Caco-2 (cell line): ENCODE results near the gene SRMS. TPM values are rescaled to one million over a fixed set of nuclear protein-coding genes. Genes with fewer than 3 reads are reported as not detected.

Experiments used
- BruUV-seq: library from RNA; stranded (reverse); fragments of 400-500 nt; replicated peaks from 2 replicates; lab custom pipeline; 2021; lab: Mats Ljungman, UMichigan
- CTCF ChIA-PET: fragments of 300-600 bp; sonication (Branson Sonifier 250); formaldehyde crosslinking; loops from one replicate; lab custom pipeline; 2022; ENCODE audit warnings: antibody characterized with exemption; lab: Charles Lee
- POLR2A ChIA-PET: fragments of 300-600 bp; sonication (Branson Sonifier 250); formaldehyde crosslinking; loops from one replicate; lab custom pipeline; 2022; ENCODE audit warnings: antibody characterized with exemption; lab: Charles Lee
- DNase-seq, 2 experiments: peaks; one replicate each; pipeline versions ENCODE4 v3.0.0 to v3.0.0-alpha.2; 2020 to 2022
- H3K27me3 ChIP-seq: replicated peaks from 2 replicates; pipeline ENCODE4 v1.6.0; 2011; ENCODE audit warnings: low read length; ENCODE audit not compliant: control insufficient read depth, insufficient read depth
- H3K36me3 ChIP-seq: 2 replicates; pipeline ENCODE4 v1.5.1; 2011; ENCODE audit warnings: low read length; ENCODE audit not compliant: control insufficient read depth, insufficient read depth
- H3K4me1 ChIP-seq: fragments of 250-450 bp; sonication (Bioruptor Pico); 2 replicates; pipeline ENCODE4 v1.5.1; 2020; ENCODE audit warnings: mild to moderate bottlenecking
- H3K4me3 ChIP-seq: 2 replicates; pipeline ENCODE4 v1.5.1; 2011; ENCODE audit warnings: low read depth, mild to moderate bottlenecking, control low read depth, low read length
- H3K9me3 ChIP-seq: fragments of 250-450 bp; sonication (Bioruptor Pico); 2 replicates; pipeline ENCODE4 v1.5.1; 2020; ENCODE audit warnings: mild to moderate bottlenecking, moderate library complexity
- H3K27ac Mint-ChIP-seq: one replicate; pipeline ENCODE4 v1.8.0; 2022; ENCODE audit warnings: mixed read lengths; ENCODE audit not compliant: unreplicated experiment
- H3K27me3 Mint-ChIP-seq: one replicate; pipeline ENCODE4 v1.8.0; 2022; ENCODE audit warnings: mixed read lengths; ENCODE audit not compliant: insufficient read depth, unreplicated experiment
- H3K36me3 Mint-ChIP-seq: one replicate; pipeline ENCODE4 v1.8.0; 2022; ENCODE audit warnings: mild to moderate bottlenecking, mixed read lengths; ENCODE audit not compliant: insufficient read depth, unreplicated experiment
- H3K4me1 Mint-ChIP-seq: one replicate; pipeline ENCODE4 v1.8.0; 2022; ENCODE audit warnings: low read depth, mixed read lengths; ENCODE audit not compliant: unreplicated experiment
- H3K4me3 Mint-ChIP-seq: one replicate; pipeline ENCODE4 v1.8.0; 2022; ENCODE audit warnings: mild to moderate bottlenecking, moderate library complexity, mixed read lengths; ENCODE audit not compliant: unreplicated experiment
- H3K9me3 Mint-ChIP-seq: one replicate; pipeline ENCODE4 v1.8.0; 2022; ENCODE audit warnings: mixed read lengths; ENCODE audit not compliant: unreplicated experiment
- CTCF ChIP-seq, 2 experiments: fragments of 200-600 bp in 1 of 2; IDR thresholded peaks; 1 replicate in 1 of 2; 2 replicates in 1 of 2; pipeline versions ENCODE4 v1.5.1 to v1.8.0; 2011 to 2022; ENCODE audit warnings: antibody characterized with exemption in 1 of 2, control low read depth in 1 of 2, inconsistent platforms in 1 of 2, low read depth in 1 of 2, low read length in 1 of 2, mild to moderate bottlenecking in 1 of 2, moderate library complexity in 1 of 2; ENCODE audit not compliant: insufficient read depth in 1 of 2, severe bottlenecking in 1 of 2, unreplicated experiment in 1 of 2
- intact Hi-C: fragments of 100-400 bp; cut with micrococcal nuclease; formaldehyde crosslinking; loops from one replicate; pipeline ENCODE4 v1.10.0; 2022; ENCODE audit not compliant: unreplicated experiment
- total RNA-seq: library from RNA; stranded (reverse); gene quantifications from 2 replicates; pipeline ENCODE4 v1.2.3, GENCODE V29; 2022

Gene SRMS
- total RNA-seq, 1 experiment from 2014 or later: not detected

DNA sequence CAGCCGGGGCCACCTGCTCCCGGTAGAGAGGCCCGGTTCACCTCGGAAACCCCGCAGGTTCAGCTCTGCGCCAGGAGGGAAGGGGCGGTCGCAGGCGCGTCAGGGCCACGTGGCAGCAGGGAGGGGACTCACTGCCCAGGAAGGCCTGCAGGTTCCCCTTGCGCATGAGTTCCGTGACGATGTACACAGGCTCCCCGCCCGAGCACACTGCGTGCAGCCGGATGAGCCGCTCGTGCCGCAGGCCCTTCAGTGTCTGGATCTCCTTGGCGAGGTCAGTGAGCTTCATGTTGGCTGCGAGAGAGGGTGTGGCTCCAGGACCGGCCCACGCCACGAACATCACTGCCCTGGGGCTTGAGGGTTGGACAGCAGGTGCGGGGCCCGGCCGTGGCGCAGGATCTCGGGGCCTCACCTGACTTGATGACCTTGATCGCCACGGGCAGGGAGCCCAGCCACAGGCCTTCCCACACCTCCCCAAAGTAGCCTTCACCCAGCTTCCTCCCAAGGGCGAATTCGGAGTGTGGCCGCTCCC, 5.5 kb downstream of the SRMS start:
- H3K27me3 Mint-ChIP-seq: no peaks in the 10 kb centered on the region
- TF ChIP-seq CTCF (IDR thresholded peaks at IDR 0.05; ENCODE audit: insufficient read depth in 1 of 2, low read depth in 1 of 2, low read length in 1 of 2, severe bottlenecking in 1 of 2, unreplicated experiment in 1 of 2): no peak
- H3K4me3 Mint-ChIP-seq: no peak overlapping the region
- H3K4me1 Mint-ChIP-seq: peaks cover 22% of the 10 kb centered on the region
- peaks cover 36% of the 10 kb centered on the region for H3K4me1 ChIP-seq
- H3K36me3 ChIP-seq: no peaks in the 10 kb centered on the region
- H3K9me3 Mint-ChIP-seq: no peaks in the 10 kb centered on the region
- no TSS peak for BruUV-seq
- H3K27me3 ChIP-seq: no peaks in the 10 kb centered on the region
- H3K36me3 Mint-ChIP-seq: peaks cover 5% of the 10 kb centered on the region
- no peaks in the 10 kb centered on the region for H3K9me3 ChIP-seq
- intact Hi-C loops: no loop called here
- ChIA-PET POLR2A (interaction anchor here (0.6 kb wide), 1 partner anchor 414 kb away, joined by 5 read pairs; the partner anchor contains the start of gene UCKL1), CTCF (interaction anchor here (0.6 to 1.4 kb wide), 8 partner anchors 12 to 523 kb away, joined by 3 to 4 read pairs (median 3); no protein-coding TSS in a partner anchor)
- no peak overlapping the region for H3K4me3 ChIP-seq
- no peak overlapping the region for H3K27ac Mint-ChIP-seq
- no peak for DNase-seq

GRCh38 chr20:63541371-63541770, 6.2 kb downstream of the SRMS start:
- H3K4me3 ChIP-seq: no peak overlapping the region
- peaks cover 36% of the 10 kb centered on the region for H3K4me1 ChIP-seq
- Mint-ChIP-seq H3K4me1 (peaks cover 22% of the 10 kb centered on the region), H3K9me3 (no peaks in the 10 kb centered on the region), H3K4me3 (no peak overlapping the region), H3K27me3 (no peaks in the 10 kb centered on the region), H3K27ac (no peak overlapping the region), H3K36me3 (peaks cover 5% of the 10 kb centered on the region)
- POLR2A ChIA-PET: no interaction called here
- intact Hi-C loops: no loop called here
- no TSS peak for BruUV-seq
- no peaks in the 10 kb centered on the region for H3K27me3 ChIP-seq
- no peaks in the 10 kb centered on the region for H3K9me3 ChIP-seq
- TF ChIP-seq CTCF (IDR thresholded peaks at IDR 0.05; ENCODE audit: insufficient read depth in 1 of 2, low read depth in 1 of 2, low read length in 1 of 2, severe bottlenecking in 1 of 2, unreplicated experiment in 1 of 2): no peak
- DNase-seq: no peak
- H3K36me3 ChIP-seq: no peaks in the 10 kb centered on the region
- CTCF ChIA-PET: interaction anchor here (0.7 to 1.4 kb wide), 2 partner anchors 80 to 100 kb away, joined by 3 read pairs; no protein-coding TSS in a partner anchor

DNA sequence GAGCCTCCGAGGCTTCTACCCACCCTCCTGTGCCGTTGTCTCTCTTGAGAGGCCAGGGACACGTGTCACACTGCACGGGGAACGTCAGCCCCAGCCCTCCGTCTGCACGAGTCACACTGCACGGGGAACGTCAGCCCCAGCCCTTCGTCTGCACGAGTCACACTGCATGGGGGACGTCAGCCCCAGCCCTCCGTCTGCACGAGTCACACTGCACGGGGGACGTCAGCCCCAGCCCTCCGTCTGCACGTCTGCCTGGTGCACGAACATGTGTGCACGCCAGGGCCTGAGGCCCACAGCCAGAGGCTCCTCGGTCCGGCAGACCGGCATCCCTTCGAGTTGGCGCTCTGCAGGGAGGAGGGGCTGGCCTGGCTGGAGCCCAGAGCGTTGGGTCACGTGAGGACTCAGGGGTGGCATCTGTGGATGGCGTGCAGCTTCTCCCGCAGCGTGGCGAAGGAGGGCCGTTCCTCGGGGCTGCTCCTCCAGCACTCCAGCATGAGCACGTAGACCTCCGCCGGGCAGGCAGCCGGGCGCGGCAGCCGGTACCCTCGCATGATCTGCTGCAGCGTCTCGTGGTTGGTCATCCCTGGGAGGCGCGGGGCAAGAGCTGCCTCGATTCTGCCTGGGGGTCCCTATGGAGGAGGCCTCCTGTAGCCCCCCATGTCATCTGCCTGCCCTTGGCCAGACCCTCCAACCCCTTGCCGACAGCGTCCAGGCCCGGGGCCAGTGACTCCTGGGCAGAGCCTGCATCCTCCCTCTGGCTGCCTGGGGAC, 6.9 kb downstream of the SRMS start:
- POLR2A ChIA-PET: interaction anchor here (0.5 to 1.0 kb wide), 2 partner anchors 34 to 539 kb away, joined by 5 to 6 read pairs; partner anchors contain the start of genes HELZ2 and RGS19
- BruUV-seq: no TSS peak
- no peaks in the 10 kb centered on the region for H3K36me3 ChIP-seq
- Mint-ChIP-seq H3K4me3 (no peak overlapping the region), H3K27ac (no peak overlapping the region), H3K4me1 (peaks cover 21% of the 10 kb centered on the region), H3K9me3 (no peaks in the 10 kb centered on the region), H3K36me3 (peaks cover 5% of the 10 kb centered on the region), H3K27me3 (no peaks in the 10 kb centered on the region)
- intact Hi-C loops: no loop called here
- H3K4me1 ChIP-seq: peaks cover 29% of the 10 kb centered on the region
- CTCF ChIA-PET: interaction anchor here (0.7 kb wide), 1 partner anchor 81 kb away, joined by 3 read pairs; no protein-coding TSS in a partner anchor
- H3K27me3 ChIP-seq: no peaks in the 10 kb centered on the region
- DNase-seq: no peak
- H3K9me3 ChIP-seq: no peaks in the 10 kb centered on the region
- no peak for TF ChIP-seq CTCF (IDR thresholded peaks at IDR 0.05; ENCODE audit: insufficient read depth in 1 of 2, low read depth in 1 of 2, low read length in 1 of 2, severe bottlenecking in 1 of 2, unreplicated experiment in 1 of 2)
- H3K4me3 ChIP-seq: no peak overlapping the region
